Activated naive CD4-positive, alpha-beta T cell treated with anti-CD3 and anti-CD28 coated beads, Interleukin-2, amount 50 U/mL, for 72 hours (primary cell): ENCODE measurements around the gene MUC4. TPM values are rescaled to one million over a fixed set of nuclear protein-coding genes. Genes with fewer than 3 reads are reported as not detected.
"Not testable (repeated sequence)": the region's sequence is repeated elsewhere in the genome, so short reads cannot be mapped to it uniquely, and the experiment has no call there.

ENCODE experiments used
- ATAC-seq, 2 donors: fragments of 150-1000 bp; cut with Tn5 transposase; 2 replicates each; pipeline ENCODE4 v1.10.0; 2021; ENCODE audit warnings: mild to moderate bottlenecking in 2 of 2, moderate library complexity in 2 of 2
- DNase-seq, 2 donors: peaks; one replicate each; pipeline ENCODE4 v3.0.0; 2021 to 2022; ENCODE audit warnings: low spot score in 2 of 2
- H3K27ac Mint-ChIP-seq, 2 donors: one replicate each; pipeline ENCODE4 v1.8.0; 2022; ENCODE audit warnings: mild to moderate bottlenecking in 2 of 2, mixed read lengths in 2 of 2
- H3K36me3 Mint-ChIP-seq, 2 donors: one replicate each; pipeline ENCODE4 v1.8.0; 2022; ENCODE audit warnings: mixed read lengths in 2 of 2
- H3K9me3 Mint-ChIP-seq, 2 donors: one replicate each; pipeline ENCODE4 v1.8.0; 2022; ENCODE audit warnings: mixed read lengths in 2 of 2
- total RNA-seq, 2 donors: library from RNA; stranded (reverse); gene quantifications; one replicate each; pipeline ENCODE4 v1.2.3, GENCODE V29; 2022

Gene MUC4
- total RNA-seq, 2 donors from 2014 or later = 0.32 to 0.41 TPM

DNA sequence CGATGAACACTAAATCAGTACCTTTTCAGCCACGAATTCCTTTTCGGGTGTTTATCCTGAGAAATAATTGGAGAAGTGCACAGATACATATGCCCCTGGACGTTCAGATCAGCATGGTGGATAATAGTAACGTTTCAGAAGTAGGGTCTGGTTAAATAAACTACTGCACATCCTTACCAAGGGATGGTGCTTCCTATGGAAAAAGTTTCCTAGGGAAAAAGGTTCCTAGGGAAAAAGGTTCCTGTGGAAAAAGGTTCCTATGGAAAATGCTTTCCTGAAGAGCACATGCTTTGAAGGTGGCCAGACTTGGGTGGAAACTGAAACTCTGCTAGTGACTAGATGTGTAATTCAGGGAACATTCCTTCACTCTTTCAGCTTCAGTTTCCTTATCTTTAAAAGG lies 62.6 kb downstream of the MUC4 start:
- H3K27ac Mint-ChIP-seq = peak overlapping the region in 1 of 2 donors; percentile 5
- not testable (repeated sequence) for H3K9me3 Mint-ChIP-seq, H3K36me3 Mint-ChIP-seq, ATAC-seq, DNase-seq

DNA sequence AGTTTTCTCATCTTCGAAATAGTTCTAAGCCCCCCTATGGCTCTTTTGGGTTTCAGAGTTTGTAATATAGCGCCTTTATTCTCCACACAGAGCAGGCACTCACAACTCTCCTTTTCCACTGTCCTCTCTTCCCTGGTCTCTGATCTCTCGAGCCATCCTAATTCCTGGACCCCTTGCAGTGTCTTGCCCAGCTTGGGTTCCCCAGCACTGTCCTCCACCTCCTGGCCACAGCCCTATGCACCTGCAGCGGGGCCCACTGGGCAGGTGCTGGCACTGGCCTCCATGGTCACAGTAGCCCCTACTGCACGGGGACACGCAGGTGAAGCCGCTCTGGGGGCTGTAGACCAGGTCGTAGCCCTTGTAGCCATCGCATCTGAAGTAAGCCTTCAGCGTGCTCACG lies 63.1 kb downstream of the MUC4 start:
- Mint-ChIP-seq H3K9me3 (no peaks in the 10 kb centered on the region), H3K36me3 (no peaks in the 10 kb centered on the region), H3K27ac (peak overlapping the region in 1 of 2 donors; percentile 5)
- ATAC-seq (peak in 1 of 2 donors; percentile 12), DNase-seq (no peak)

DNA sequence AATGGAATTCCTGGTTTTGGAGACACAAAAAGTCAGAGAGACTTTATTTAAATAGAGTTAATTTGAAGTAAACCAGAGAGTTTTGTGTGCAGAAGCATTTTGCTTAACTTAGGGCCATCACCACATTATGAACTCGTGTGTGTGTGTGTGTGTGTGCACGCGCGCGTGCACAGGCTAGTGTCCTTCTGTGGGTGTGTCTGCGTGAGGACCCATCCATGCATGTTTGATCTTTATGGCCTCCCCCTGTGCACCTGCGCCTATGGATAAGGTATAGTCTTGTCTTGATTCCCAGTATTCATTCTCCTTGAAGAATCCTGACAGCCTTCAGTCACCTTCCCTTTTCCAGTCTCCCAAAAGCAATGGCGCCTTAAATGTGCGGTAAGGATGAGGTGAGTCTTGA lies 65.0 kb downstream of the MUC4 start:
- Mint-ChIP-seq H3K27ac (no peak overlapping the region), H3K9me3 (no peaks in the 10 kb centered on the region), H3K36me3 (no peaks in the 10 kb centered on the region)
- ATAC-seq (no peak), DNase-seq (no peak)

DNA sequence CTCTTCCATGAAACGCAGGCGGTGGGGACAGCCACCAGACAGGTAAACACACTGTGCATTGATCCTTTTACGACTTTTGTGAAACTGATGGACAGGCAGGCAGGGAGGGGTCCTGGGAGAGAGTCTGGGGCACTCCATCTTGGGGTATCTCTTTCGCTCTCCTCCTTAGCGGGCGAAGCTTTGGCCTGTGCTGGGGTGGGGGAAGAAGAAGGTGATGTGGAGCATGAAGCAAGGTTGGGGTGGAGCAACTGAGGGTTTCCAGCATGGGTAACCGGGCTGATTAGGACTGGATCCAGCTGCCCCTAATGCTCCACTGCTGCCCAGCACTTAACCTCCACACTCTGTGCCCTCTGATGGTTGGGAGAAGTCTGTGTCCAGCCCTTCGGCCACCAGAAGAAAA lies 65.4 kb downstream of the MUC4 start:
- Mint-ChIP-seq H3K27ac (no peak overlapping the region), H3K9me3 (no peaks in the 10 kb centered on the region), H3K36me3 (no peaks in the 10 kb centered on the region)
- DNase-seq (no peak), ATAC-seq (no peak)

DNA sequence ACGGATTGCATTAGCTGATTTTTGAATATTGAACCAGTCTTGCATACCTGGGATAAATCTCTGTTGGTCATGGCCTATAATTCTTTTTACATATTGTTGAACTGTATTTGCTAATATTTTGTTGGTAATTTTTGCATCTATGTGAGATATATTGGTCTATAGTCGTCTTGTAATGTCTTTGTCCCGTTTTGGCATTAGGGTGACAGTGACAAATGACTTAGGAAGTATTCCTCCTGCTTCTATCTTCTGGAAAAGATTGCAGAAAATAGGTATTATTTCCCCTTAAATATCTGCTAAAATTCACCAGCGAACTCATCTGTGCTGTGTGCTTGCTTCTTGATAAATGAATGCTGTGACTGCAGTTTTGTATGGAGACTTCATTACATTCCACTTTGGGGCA lies 67.3 kb downstream of the MUC4 start:
- H3K27ac Mint-ChIP-seq = no peak overlapping the region
- no peak for ATAC-seq

DNA sequence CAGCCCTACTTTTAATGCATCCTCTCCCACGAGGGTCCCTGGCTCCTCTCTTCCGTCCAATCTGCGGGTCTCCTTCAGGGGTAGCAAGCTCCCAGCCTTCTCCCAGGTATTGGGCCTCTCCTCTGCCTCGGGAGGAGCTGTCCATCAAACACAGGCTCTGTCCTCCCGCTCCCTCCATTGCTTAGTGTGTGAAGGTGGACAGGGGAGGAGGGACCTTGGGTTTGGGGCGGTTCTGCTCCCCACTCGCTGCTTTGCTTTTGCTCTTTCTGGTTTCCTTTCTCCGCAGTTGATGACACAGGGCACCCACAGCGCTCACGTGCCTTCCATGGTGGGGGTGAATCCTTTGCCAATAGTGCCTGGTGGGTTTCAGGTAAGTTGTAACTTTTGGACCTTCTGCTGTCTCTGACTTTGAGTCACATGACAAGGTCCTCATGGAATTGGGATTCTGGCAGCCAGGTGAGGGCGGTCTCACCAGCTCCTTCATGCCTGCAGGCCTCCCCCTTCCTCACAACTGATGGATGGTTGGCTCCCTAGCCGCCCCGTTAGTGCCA lies 72.1 kb downstream of the MUC4 start:
- H3K9me3 Mint-ChIP-seq = no peaks in the 10 kb centered on the region
- ATAC-seq = no peak
- no peak for DNase-seq
- H3K36me3 Mint-ChIP-seq = no peaks in the 10 kb centered on the region
- H3K27ac Mint-ChIP-seq = peak overlapping the region in 1 of 2 donors; percentile 6

More for the DNA sequence above, 67.3 kb downstream of the MUC4 start:
- DNase-seq = no peak
- no peaks in the 10 kb centered on the region for H3K9me3 Mint-ChIP-seq
- no peaks in the 10 kb centered on the region for H3K36me3 Mint-ChIP-seq

DNA sequence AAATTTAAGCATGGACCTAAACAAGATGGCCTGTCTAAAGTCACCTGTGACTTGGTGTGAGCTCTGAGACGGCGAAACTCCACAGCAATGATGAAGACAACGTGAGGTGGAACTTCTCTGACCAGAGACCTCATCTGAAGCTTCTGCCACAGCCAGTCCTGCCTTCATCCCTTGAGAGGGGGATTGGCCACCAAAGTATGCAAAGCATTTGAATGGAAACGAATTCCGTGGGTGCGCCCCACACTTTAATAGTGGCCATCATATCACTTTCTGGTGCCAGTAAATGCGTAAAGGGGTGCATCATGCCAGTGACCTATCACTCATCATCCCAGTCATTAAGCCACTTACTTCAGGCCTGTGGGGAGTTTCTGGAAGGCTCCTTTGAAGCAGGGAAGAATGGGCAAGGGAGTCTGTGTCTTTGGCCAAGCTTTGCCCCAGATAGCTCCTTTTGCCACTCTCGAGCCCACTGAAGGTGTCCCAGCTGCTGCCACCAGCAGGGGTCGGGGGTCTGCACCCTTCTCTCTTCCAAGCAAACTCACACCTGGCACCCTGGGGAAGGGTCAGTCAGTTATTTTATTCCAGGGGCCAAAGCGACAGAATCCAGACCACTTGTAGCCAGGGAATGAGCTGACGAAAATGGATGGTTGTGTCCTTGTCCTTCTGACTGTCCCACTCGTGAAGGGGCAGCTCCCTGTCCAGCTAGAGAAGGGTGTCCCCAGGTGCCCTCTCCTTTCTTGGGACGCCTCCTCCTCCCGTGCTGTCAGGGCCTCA lies 73.3 kb downstream of the MUC4 start:
- Mint-ChIP-seq H3K36me3 (no peaks in the 10 kb centered on the region), H3K9me3 (no peaks in the 10 kb centered on the region), H3K27ac (no peak overlapping the region)
- no peak for ATAC-seq
- no peak for DNase-seq

DNA sequence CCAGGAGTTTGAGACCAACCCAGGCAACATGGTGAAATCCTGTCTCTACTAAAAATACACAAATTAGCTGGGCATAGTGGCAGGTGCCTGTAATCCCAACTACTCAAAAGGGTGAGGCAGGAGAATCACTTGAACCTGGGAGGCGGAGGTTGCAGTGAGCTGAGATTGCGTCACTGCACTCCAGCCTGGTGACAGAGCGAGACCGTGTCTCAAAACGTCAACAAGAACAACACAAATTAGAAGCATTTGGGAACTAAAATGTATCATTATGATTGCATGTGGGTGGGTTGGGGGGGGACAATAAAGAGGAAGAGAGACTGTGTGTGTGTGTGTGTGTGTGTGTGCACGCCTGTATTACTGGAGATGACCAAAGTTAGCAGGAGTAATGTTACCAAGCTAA lies 73.9 kb downstream of the MUC4 start:
- not testable (repeated sequence) for ATAC-seq, H3K36me3 Mint-ChIP-seq, H3K27ac Mint-ChIP-seq, H3K9me3 Mint-ChIP-seq, DNase-seq

DNA sequence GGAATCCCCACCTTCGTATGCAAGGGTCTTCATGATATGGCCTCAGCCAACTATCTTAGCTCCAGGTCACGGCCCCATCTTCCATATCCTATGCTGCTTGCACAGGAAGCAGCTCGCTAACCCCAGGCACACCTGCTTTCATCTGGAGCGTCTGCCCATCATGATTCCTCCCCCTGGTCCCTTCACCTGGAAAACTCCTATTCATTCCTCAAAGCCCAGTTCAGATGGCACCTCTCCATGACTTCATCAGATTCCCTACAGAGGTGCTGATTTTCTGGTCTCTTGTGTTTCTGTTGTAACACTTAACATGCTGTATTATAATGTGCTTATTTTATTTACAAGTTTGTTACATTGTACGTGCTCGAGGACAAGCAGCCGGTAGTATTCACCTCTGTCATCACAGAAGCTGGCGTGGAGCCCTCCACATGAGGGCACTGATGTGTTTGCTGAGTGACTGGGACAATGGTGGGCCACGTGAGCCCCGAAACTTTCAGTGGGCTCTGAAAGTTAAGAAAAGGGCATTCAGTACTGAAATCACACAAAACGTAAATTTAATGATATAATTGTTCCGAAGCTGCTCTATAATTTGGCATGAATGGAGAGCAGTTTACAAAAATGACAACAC lies 74.8 kb downstream of the MUC4 start:
- H3K36me3 Mint-ChIP-seq = no peaks in the 10 kb centered on the region
- no peaks in the 10 kb centered on the region for H3K9me3 Mint-ChIP-seq
- DNase-seq (no peak), ATAC-seq (no peak)
- H3K27ac Mint-ChIP-seq = no peak overlapping the region

DNA sequence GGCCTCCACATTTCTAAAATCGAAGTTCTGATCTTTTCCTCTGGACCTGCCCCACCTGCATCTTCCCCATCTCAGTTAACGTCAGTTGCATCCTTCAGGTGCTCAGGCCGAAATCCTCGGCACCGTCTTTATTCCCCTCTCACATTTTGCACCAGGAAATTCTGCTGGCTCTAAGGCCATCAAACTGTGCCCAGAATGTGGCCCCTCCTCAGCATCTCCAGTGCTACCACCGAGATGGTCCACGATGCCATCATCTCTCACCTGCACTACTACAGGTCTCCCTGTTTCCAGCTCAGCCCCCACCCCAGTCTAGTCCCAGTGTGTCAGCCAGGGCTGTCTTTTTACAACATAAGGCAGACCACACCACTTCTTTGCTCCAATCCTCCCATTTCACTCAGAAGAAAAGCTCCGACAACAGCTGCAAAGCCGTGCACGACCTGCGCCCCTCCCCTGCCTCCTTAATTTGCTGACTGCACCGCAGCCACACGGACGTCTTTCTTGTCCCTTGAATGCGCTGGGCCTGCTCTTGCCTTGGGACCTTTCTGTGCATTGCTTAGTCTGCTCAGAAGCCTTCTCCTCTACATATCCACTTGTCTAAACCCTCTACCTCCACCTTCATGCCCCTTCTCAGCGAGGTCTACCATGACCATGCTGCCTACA lies 76.6 kb downstream of the MUC4 start:
- peak overlapping the region in 1 of 2 donors; percentile 31 for H3K27ac Mint-ChIP-seq
- H3K36me3 Mint-ChIP-seq = no peaks in the 10 kb centered on the region
- DNase-seq (no peak), ATAC-seq (no peak)
- no peaks in the 10 kb centered on the region for H3K9me3 Mint-ChIP-seq

DNA sequence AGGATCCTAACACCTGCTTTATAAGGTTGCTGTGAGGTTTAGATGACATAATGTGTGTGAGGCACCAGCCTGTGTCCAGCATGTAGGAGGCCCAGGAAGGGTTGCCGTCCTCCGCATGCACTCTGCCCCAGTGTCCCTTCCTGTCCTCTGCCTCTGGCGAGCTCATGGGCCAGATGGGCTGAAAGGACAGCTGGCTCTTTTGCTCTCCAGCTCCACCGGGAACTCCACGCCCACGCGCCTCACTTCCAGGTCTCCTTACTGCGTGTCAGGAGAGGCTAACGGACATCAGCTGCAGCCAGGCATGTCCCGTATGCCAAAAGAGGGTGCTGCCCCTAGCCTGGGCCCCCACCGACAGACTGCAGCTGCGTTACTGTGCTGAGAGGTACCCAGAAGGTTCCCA lies 78.8 kb downstream of the MUC4 start:
- no peak for DNase-seq
- H3K36me3 Mint-ChIP-seq = peaks cover 0 to 5% of the 10 kb centered on the region in 2 donors
- H3K9me3 Mint-ChIP-seq = no peaks in the 10 kb centered on the region
- no peak overlapping the region for H3K27ac Mint-ChIP-seq
- no peak for ATAC-seq

DNA sequence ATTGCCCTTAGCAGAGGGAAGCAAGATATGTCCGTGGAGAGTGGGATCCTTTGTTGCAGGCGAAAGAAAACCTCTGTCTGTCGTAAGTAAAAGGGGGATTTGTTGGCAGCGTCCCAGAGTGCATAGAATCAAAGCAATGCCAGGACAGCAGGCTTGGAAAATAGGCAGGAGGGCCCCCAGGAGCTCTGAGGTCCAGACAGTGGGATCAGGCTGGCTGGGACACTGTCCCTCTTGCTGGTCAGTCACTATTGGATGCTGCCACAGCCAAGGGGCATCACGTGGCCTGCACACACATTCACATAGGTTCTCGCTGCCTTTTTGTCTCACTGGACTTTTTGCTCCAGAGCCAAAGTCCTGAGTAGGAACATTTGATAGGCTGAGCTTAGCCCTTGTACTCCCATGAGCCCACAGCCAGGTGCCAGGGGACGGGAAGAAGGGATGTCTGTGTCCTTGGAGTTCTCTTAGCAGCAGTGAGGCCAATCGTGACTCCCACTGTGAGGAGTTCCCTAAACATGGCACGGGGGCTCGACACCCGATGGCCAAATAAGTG lies 80.3 kb downstream of the MUC4 start:
- ATAC-seq (no peak), DNase-seq (no peak)
- Mint-ChIP-seq H3K36me3 (peaks cover 0 to 5% of the 10 kb centered on the region in 2 donors), H3K27ac (no peak overlapping the region), H3K9me3 (no peaks in the 10 kb centered on the region)

DNA sequence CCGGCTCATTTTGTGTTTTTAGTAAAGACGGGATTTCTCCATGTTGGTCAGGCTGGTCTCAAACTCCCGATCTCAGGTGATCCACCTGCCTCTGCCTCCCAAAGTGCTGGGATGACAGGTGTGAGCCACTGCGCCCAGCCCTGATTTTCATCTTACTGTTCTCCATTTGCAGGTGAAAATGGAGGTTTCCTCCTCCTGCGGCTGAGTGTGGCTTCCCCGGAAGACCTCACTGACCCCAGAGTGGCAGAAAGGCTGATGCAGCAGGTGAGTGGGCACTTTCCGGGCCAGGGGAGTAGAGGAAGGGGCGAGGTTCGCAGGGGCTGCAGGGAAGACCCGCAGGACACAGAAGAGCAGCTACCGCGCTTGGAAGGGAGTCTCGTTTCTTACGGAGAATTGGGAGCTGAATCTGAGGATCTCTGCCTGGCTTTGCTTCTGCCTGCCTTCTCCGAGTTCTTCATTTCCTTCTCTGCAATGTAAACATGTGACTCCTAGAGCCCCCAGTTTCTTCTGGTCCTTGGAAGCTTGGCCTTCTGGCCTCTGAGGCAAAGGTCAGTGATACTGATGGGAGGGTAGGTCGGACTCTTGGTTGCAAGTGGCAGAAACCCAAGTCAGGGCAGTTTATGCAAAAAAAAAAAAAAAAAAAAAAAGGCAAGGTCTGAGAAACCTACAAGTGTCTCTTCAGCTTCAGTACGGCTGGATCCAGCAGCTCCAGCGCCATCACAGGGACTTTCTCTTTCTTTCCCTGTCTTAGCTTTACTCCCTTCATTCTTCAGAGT lies 82.1 kb downstream of the MUC4 start:
- no peak overlapping the region for H3K27ac Mint-ChIP-seq
- no peaks in the 10 kb centered on the region for H3K9me3 Mint-ChIP-seq
- no peak for DNase-seq
- H3K36me3 Mint-ChIP-seq = peaks cover 0 to 5% of the 10 kb centered on the region in 2 donors
- no peak for ATAC-seq

DNA sequence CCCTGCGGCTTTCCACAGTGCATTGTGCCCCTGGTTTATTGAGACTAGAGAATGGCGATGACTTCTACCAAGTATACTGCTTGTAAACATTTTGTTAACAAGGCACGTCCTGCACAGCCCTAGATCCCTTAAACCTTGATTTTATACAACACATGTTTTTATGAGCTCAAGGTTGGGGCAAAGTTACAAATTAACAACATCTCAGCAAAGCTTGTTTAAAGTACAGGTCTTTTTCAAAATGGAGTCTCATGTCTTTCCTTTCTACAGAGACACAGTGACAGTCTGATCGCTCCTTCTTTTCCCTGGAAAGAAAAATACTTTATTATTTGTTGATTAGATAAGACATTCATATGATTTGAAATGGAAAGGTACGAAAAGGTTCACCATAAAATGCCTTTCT lies 82.9 kb downstream of the MUC4 start:
- ATAC-seq, H3K27ac Mint-ChIP-seq, H3K36me3 Mint-ChIP-seq, DNase-seq, H3K9me3 Mint-ChIP-seq: not testable (repeated sequence)

DNA sequence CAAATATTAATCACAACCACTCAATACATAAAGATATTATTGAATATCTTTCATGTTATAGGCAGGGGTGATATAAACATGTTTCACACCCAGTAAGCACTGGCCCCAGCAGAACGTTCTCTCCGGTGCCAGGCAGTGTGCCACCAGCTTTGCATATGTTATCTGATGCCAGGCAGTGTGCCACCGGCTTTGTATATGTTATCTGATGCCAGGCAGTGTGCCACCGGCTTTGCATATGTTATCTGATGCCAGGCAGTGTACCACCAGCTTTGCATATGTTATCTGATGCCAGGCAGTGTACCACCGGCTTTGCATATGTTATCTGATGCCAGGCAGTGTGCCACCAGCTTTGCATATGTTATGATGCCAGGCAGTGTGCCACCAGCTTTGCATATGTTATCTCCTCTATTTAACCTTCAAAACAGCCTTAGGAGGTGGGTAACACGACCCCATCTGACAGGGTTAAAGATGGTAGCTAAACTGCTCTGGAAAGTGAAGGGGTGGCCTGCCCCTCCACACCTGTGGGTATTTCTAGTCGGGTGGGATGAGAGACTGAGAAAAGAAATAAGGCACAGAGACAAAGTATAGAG lies 84.0 kb downstream of the MUC4 start:
- H3K9me3 Mint-ChIP-seq = no peaks in the 10 kb centered on the region
- DNase-seq (no peak), ATAC-seq (no peak)
- H3K36me3 Mint-ChIP-seq = peaks cover 0 to 5% of the 10 kb centered on the region in 2 donors
- H3K27ac Mint-ChIP-seq = no peak overlapping the region
